DMS53 treated with DMSO at 0.1 percent for 48 hours (cell line): Measurements from ENCODE around the gene TRPM2.

Experiments used
- DNase-seq: peaks from one replicate; lab custom pipeline; 2025; ENCODE audit not compliant: unreplicated experiment; lab: John Stamatoyannopoulos, UW

TRPM2 gene

DNA sequence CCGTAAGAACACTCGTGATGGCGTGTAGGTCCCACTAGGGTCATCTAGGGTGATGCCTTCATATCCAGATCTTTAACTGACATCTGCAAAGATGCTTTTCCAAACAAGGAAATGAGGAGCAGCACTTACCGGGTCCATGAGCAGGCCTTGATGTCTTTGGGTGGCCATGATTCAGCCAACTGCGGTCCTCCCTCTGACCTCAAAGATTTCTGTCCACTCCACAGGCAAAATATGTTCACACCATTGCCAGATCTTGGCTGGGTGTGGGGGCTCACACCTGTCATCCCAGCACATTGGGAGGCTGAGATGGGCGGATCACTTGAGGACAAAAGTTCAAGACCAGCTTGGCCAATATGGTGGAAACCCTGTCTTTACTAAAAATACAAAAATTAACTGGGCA is 18.2 kb downstream of the TRPM2 start:
- DNase-seq = no peak

DNA sequence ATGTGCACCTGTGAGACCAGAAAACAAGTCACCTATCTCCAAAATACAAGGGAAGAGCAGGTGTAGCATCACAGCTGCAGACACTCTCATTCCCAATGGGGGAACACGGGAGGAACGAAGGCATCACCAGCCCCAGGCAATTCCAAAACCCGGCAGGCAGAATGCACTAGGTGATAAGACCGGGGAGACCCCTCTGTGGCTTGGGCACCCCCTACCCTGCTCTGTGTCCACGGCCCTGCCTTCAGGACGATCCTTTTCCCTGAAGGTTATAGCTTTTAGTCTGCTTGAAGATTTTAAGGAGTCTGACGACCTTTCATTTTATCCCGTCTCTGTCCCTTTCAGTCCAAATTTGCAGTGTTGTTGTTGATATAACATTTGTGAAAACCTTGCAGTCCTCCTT is 19.2 kb downstream of the TRPM2 start:
- DNase-seq = no peak

GRCh38 chr21:44374601-44375280 is 21.3 kb downstream of the TRPM2 start:
- DNase-seq = no peak

GRCh38 chr21:44375281-44375651 is 21.8 kb downstream of the TRPM2 start:
- DNase-seq = no peak

DNA sequence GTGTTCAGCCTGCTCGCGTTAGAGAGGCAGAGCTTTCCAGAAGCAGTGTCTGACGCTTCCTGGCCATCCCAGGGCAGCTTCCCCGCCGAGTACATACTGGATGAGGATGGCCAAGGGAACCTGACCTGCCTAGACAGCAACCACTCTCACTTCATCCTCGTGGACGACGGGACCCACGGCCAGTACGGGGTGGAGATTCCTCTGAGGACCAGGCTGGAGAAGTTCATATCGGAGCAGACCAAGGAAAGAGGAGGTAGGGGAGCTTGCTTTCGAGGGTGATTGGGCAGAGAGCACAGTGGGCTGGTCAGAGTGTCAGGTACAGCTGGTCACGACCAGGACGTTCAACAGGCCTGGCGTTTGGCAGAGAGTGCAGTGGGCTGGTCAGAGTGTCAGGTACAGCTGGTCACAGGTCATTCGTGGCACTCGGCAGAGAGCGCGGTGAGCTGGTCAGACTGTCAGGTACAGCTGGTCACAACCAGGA is 22.4 kb downstream of the TRPM2 start:
- no peak for DNase-seq

DNA sequence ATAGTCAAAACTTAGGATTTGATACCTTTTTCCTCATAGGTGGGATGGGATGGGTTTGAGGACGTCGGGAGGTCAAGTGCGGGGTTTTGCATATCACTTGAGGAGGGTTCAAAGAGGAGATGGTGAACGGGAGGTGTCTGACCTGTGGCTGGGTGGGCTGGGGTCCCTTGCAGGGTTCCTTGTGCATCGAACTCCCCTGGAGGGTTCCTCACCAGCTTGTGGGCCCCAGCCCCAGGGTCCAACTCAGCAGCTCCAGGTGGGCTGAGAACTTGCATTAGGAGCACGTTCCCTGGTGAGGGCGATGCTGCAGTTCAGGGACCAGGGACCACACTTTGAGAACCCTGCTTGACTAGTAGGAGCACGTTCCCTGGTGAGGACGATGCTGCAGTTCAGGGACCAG is 23.2 kb downstream of the TRPM2 start:
- no peak for DNase-seq

DNA sequence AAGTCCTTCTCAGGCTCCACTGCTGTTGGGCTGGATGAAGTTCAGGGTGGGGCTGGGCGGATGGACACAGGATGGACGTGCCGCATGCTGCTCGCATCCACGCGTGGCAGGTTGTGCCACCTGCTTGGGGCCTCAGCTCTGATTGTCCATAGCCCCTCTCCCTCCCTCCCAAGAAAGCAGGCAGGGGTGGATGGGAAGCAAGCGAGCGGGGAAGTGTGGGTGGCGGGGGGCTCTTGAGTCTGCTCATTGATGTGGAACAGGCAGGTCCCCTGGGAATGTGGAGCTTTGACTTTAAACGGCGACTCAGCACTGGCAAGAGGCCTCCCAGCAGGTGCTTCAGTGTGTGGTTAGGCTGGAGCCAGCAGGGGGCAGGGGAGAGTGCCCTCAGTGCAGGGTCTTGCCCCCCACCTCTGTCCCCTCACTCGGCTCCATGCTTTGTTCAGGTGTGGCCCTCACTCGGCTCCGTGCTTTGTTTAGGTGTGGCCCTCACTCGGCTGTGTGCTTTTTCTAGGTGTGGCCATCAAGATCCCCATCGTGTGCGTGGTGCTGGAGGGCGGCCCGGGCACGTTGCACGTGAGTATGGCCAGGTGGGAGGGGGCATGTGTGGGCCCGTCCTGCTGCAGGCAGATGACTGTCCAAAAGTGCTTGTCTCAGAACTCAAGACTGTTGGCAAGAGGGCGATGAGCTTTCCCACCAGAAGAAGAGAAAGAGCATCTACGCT is 23.9 kb downstream of the TRPM2 start:
- no peak for DNase-seq

- no peak for DNase-seq
These were observed 24.7 kb downstream of the TRPM2 start for GRCh38 chr21:44377922-44378645.

DNA sequence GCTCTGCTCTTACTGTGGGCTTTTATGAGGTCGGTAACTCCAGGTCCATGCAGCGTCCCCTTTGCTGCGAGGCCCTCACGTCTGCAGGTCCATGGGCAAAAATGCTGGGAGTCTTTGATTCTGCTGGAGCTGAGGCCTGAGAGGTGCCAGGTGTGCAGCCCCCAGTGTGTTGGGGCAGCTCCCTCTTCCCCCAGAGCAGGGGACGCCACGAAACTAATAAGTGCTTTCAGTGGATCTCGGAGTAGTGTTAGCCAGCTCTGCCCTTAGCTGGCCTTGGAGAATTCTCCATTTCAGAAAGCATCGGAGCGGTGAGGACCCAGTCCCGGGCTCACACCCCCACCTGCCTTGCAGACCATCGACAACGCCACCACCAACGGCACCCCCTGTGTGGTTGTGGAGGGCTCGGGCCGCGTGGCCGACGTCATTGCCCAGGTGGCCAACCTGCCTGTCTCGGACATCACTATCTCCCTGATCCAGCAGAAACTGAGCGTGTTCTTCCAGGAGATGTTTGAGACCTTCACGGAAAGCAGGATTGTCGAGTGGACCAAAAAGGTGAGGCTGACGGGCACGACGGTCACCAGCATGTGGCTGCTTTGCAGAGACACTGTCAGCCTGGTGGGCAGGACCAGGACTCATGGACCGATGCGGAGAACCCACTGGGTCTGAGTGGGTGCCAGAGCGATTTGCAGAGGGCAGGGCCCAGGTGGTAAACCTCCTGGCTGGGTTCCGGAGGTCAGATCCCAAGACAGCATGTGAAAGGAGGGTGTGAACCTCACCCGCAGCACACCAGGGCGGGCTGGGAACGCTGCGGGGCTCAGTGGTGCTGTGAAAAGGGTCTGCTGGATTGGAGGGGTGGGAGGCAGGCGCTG is 25.5 kb downstream of the TRPM2 start:
- DNase-seq = no peak

- DNase-seq = no peak
These were observed 26.1 kb downstream of the TRPM2 start for GRCh38 chr21:44379515-44379848.

GRCh38 chr21:44379991-44380865 is 26.8 kb downstream of the TRPM2 start:
- DNase-seq = no peak

GRCh38 chr21:44380876-44381275 is 27.5 kb downstream of the TRPM2 start:
- no peak for DNase-seq

GRCh38 chr21:44381874-44382273 is 28.5 kb downstream of the TRPM2 start:
- no peak for DNase-seq

DNA sequence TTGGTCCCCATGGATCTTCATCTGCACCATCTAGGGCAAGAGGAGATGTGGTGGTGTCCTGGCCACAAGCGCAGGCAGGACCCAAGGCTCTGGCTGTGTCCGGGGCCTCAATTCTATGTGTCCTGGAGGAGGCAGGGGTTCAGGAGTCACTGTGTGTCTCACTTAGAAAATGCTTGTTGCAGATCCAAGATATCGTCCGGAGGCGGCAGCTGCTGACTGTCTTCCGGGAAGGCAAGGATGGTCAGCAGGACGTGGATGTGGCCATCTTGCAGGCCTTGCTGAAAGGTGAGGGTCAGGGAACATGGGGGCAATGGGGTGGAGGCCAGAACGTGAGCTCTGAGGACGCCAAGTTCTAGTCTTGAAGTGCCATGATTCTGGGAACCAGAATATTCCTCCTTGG is 29.1 kb downstream of the TRPM2 start:
- no peak for DNase-seq

DNA sequence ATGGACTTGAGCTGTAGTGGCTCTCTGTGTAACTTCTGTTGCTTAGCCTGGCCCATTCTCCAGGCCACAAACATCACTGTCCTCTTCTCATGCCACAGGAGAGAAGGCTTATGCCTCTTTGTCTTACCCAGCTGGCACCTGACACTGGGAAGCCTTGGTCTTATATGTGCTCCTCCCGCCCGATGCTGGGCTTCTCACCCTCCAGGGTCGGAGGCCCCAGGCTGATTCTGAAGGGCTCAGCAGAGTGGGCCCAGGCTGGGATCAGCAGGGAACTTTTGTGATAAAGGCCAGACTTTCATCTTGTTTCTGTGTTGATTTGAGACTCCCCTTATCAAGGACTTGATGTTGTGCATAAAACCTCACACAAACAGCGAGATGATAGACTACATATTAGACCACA is 29.8 kb downstream of the TRPM2 start:
- DNase-seq = no peak

- no peak for DNase-seq
These were observed 31.5 kb downstream of the TRPM2 start for GRCh38 chr21:44384968-44385367.

- DNase-seq = no peak
These were observed 35.9 kb downstream of the TRPM2 start for GRCh38 chr21:44389335-44389734.

- no peak for DNase-seq
These were observed 37.5 kb downstream of the TRPM2 start for GRCh38 chr21:44390886-44391285.

DNA sequence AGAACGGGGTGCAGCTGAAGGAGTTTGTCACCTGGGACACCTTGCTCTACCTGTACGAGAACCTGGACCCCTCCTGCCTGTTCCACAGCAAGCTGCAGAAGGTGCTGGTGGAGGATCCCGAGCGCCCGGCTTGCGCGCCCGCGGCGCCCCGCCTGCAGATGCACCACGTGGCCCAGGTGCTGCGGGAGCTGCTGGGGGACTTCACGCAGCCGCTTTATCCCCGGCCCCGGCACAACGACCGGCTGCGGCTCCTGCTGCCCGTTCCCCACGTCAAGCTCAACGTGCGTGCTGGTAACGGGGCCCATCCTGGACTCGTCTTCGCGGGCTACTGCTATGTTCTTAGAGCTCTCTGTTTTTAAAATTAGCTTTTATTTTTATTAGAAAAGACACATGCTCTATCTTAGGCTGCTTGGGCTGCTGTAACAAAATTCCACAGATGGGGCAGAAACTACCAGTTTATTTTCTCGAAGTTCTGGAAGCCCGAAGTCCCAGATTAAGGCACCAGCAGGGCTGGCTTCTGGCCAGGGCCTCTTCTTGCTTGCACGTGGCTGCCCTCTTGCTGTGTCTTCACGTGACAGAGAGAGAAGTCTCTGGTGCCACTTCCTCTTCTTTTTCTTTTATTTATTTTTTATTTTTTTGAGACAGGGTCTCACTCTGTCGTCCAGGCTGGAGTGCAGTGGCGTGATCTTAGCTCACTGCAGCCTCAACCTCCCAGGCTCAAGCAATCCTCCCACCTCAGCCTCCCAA is 38.1 kb downstream of the TRPM2 start:
- no peak for DNase-seq

DNA sequence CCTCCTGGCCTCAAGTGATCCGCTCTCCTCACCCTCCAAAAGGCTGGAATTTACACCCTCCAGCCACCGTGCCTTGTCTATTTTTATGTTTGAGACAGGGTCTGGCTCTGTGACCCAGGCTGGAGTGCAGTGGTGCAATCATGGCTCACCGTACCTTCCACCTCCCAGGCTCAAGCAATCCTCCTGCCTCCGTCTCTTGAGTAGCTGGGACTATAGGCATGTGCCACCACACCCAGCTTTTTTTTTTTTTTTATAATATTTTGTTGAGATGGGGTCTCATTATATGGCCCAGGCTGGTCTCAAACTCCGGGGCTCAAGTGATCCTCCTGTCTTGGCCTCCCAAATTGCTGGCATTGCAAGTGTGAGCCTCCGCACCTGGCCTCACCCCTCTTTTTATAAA is 38.8 kb downstream of the TRPM2 start:
- no peak for DNase-seq
